Measurements from ENCODE around the gene PRSS1. TPM values are rescaled to one million over a fixed set of nuclear protein-coding genes. Genes with fewer than 3 reads are reported as not detected.
A peak's percentile ranks its signal among the peaks of the same experiment; 100 is the strongest.

The PRSS1 gene
- total RNA-seq, 6 donors from 2014 or later = 9.8 to 20.6 TPM; not detected in 4

DNA sequence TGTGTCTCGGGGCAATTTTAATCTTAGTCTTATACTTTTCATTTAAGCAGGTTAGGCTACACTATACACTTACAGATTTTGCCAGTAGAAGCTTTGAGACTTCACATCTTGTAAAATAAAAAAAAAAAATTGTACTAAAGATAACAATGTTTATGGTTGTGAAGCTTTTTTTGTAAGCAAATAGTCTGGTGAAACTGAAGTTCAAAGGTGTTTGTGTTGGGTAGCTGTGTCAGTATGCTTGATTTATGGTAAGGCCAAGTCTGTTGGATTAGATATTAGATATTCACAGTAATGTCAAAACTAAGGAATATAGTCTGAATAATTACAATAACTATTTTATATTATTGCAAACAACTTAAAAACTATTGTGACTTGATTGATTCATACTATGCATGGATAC lies 31.0 kb upstream of the PRSS1 start:
- TF ChIP-seq CTCF (IDR thresholded peaks at IDR 0.05) = no peak
- no peak for TF ChIP-seq POLR2AphosphoS5 (IDR thresholded peaks at IDR 0.05)
- TF ChIP-seq POLR2A (IDR thresholded peaks at IDR 0.05) = no peak
- TF ChIP-seq EP300 (IDR thresholded peaks at IDR 0.05) = no peak
- Histone ChIP-seq H3K27me3 (no peaks in the 10 kb centered on the region), H3K4me3 (no peak overlapping the region), H3K4me1 (no peaks in the 10 kb centered on the region), H3K9me3 (no peaks in the 10 kb centered on the region), H3K27ac (no peak overlapping the region), H3K36me3 (no peaks in the 10 kb centered on the region)
- ATAC-seq (ENCODE audit: low FRiP score in 2 of 2) (no peak), DNase-seq (no peak)
- 36 to 58% methylated on average over 1 of the region's 1 CpG for WGBS, 2 donors

- Histone ChIP-seq H3K36me3 (no peaks in the 10 kb centered on the region), H3K4me1 (no peaks in the 10 kb centered on the region), H3K27ac (no peak overlapping the region), H3K27me3 (no peaks in the 10 kb centered on the region), H3K9me3 (no peaks in the 10 kb centered on the region), H3K4me3 (no peak overlapping the region)
- TF ChIP-seq EP300 (IDR thresholded peaks at IDR 0.05) = no peak
- no peak for TF ChIP-seq POLR2AphosphoS5 (IDR thresholded peaks at IDR 0.05)
- TF ChIP-seq POLR2A (IDR thresholded peaks at IDR 0.05) = no peak
- no peak for TF ChIP-seq CTCF (IDR thresholded peaks at IDR 0.05)
- ATAC-seq (ENCODE audit: low FRiP score in 2 of 2) (peak in 1 of 2 donors; percentile 47), DNase-seq (no peak)
- WGBS, 2 donors = 79 to 83% methylated on average over 8 of the region's 8 CpGs
These were observed 29.0 kb upstream of the PRSS1 start for GRCh38 chr7:142720172-142720773.

GRCh38 chr7:142720986-142721385 lies 28.3 kb upstream of the PRSS1 start:
- H3K4me3 ChIP-seq = no peak overlapping the region
- DNase-seq (no peak), ATAC-seq (ENCODE audit: low FRiP score in 2 of 2) (no peak)
- H3K4me1 ChIP-seq = no peaks in the 10 kb centered on the region
- no peak overlapping the region for H3K27ac ChIP-seq
- H3K27me3 ChIP-seq = no peaks in the 10 kb centered on the region
- 79 to 90% methylated on average over 10 of the region's 10 CpGs for WGBS, 2 donors
- H3K9me3 ChIP-seq = no peaks in the 10 kb centered on the region
- TF ChIP-seq EP300 (IDR thresholded peaks at IDR 0.05) = no peak
- TF ChIP-seq POLR2A (IDR thresholded peaks at IDR 0.05) = no peak
- no peak for TF ChIP-seq CTCF (IDR thresholded peaks at IDR 0.05)
- H3K36me3 ChIP-seq = no peaks in the 10 kb centered on the region

DNA sequence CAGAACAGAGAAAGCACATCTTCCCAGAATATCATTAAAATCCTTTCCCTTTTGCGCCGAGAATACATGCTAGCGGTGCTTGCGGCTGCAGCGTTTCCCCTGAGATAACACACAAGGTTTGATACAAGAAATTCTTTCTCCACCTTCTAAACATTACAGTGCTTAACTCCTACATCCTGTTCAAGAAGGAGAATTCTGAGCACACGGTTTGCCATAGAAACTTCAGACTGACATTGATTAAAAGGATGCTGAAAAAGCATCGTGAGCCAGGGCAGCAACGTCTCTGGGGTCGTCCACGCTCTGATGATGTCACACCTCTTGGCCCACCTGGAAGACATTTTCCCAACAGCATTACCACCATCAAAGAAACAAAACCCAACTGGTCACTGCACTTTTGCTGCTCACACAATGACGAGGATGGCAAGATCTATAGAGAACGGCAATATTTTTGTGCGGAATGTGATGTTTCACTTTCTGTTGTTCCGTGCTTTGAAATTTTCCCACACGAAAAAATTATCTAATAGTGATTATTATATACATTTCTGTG lies 27.0 kb upstream of the PRSS1 start:
- TF ChIP-seq POLR2AphosphoS5 (IDR thresholded peaks at IDR 0.05) (no peak), EP300 (IDR thresholded peaks at IDR 0.05) (no peak)
- no peak for ATAC-seq (ENCODE audit: low FRiP score in 2 of 2)
- H3K4me3 ChIP-seq = no peak overlapping the region
- no peak overlapping the region for H3K27ac ChIP-seq
- 62 to 68% methylated on average over 15 of the region's 15 CpGs for WGBS, 2 donors
- DNase-seq = no peak
- no peaks in the 10 kb centered on the region for H3K4me1 ChIP-seq
- no peaks in the 10 kb centered on the region for H3K9me3 ChIP-seq
- no peaks in the 10 kb centered on the region for H3K36me3 ChIP-seq
- H3K27me3 ChIP-seq = no peaks in the 10 kb centered on the region

- TF ChIP-seq POLR2AphosphoS5 (IDR thresholded peaks at IDR 0.05) (no peak), POLR2A (IDR thresholded peaks at IDR 0.05) (no peak), EP300 (IDR thresholded peaks at IDR 0.05) (no peak), CTCF (IDR thresholded peaks at IDR 0.05) (no peak)
These were observed 16.0 kb upstream of the PRSS1 start for GRCh38 chr7:142733271-142733670.

More at GRCh38 chr7:142733271-142733670, 16.0 kb upstream of the PRSS1 start:
- no peak for ATAC-seq (ENCODE audit: low FRiP score in 2 of 2)
- Histone ChIP-seq H3K27ac (no peak overlapping the region), H3K4me1 (no peaks in the 10 kb centered on the region), H3K9me3 (no peaks in the 10 kb centered on the region), H3K4me3 (no peak overlapping the region), H3K36me3 (no peaks in the 10 kb centered on the region), H3K27me3 (no peaks in the 10 kb centered on the region)
- DNase-seq = no peak
- 90 to 91% methylated on average over 8 of the region's 8 CpGs for WGBS, 2 donors

All from upper lobe of left lung (tissue), 6 donors.